ENCODE measurements around the gene SLC4A8.

The SLC4A8 gene

GRCh38 chr12:51533799-51534198 lies 109.2 kb downstream of the SLC4A8 start:
- H3K9me3 ChIP-seq (ENCODE audit: control insufficient read depth in 1 of 2, low read length in 2 of 2), result no peaks in the 10 kb centered on the region
- H3K4me3 ChIP-seq (ENCODE audit: low read depth in 1 of 2, low read length in 2 of 2), result no peak overlapping the region
- no peaks in the 10 kb centered on the region for H3K4me1 ChIP-seq (ENCODE audit: control insufficient read depth in 1 of 2, insufficient read depth in 2 of 2, low read length in 2 of 2)
- H3K27me3 ChIP-seq (ENCODE audit: low read depth, low read length), result no peaks in the 10 kb centered on the region
- H3K36me3 ChIP-seq (ENCODE audit: control insufficient read depth in 1 of 2, insufficient read depth in 2 of 2, low read length in 2 of 2), result no peaks in the 10 kb centered on the region
- H3K27ac ChIP-seq (ENCODE audit: low read length), result no peak overlapping the region

GRCh38 chr12:51534216-51535074 lies 109.8 kb downstream of the SLC4A8 start:
- H3K27ac ChIP-seq (ENCODE audit: low read length), result no peak overlapping the region

GRCh38 chr12:51536159-51536558 lies 111.5 kb downstream of the SLC4A8 start:
- no peak overlapping the region for H3K4me3 ChIP-seq (ENCODE audit: low read depth in 1 of 2, low read length in 2 of 2)
- no peak overlapping the region for H3K27ac ChIP-seq (ENCODE audit: low read length)
- H3K27me3 ChIP-seq (ENCODE audit: low read depth, low read length), result no peaks in the 10 kb centered on the region
- H3K36me3 ChIP-seq (ENCODE audit: control insufficient read depth in 1 of 2, insufficient read depth in 2 of 2, low read length in 2 of 2), result no peaks in the 10 kb centered on the region
- no peaks in the 10 kb centered on the region for H3K4me1 ChIP-seq (ENCODE audit: control insufficient read depth in 1 of 2, insufficient read depth in 2 of 2, low read length in 2 of 2)
- no peaks in the 10 kb centered on the region for H3K9me3 ChIP-seq (ENCODE audit: control insufficient read depth in 1 of 2, low read length in 2 of 2)

More at GRCh38 chr12:51534216-51535074, 109.8 kb downstream of the SLC4A8 start:
- Histone ChIP-seq H3K36me3 (ENCODE audit: control insufficient read depth in 1 of 2, insufficient read depth in 2 of 2, low read length in 2 of 2) (no peaks in the 10 kb centered on the region), H3K4me1 (ENCODE audit: control insufficient read depth in 1 of 2, insufficient read depth in 2 of 2, low read length in 2 of 2) (no peaks in the 10 kb centered on the region), H3K27me3 (ENCODE audit: low read depth, low read length) (no peaks in the 10 kb centered on the region), H3K9me3 (ENCODE audit: control insufficient read depth in 1 of 2, low read length in 2 of 2) (no peaks in the 10 kb centered on the region), H3K4me3 (ENCODE audit: low read depth in 1 of 2, low read length in 2 of 2) (no peak overlapping the region)

GRCh38 chr12:51538149-51538548 lies 113.5 kb downstream of the SLC4A8 start:
- Histone ChIP-seq H3K27ac (ENCODE audit: low read length) (no peak overlapping the region), H3K27me3 (ENCODE audit: low read depth, low read length) (no peaks in the 10 kb centered on the region), H3K4me3 (ENCODE audit: low read depth in 1 of 2, low read length in 2 of 2) (no peak overlapping the region), H3K36me3 (ENCODE audit: control insufficient read depth in 1 of 2, insufficient read depth in 2 of 2, low read length in 2 of 2) (no peaks in the 10 kb centered on the region), H3K9me3 (ENCODE audit: control insufficient read depth in 1 of 2, low read length in 2 of 2) (no peaks in the 10 kb centered on the region), H3K4me1 (ENCODE audit: control insufficient read depth in 1 of 2, insufficient read depth in 2 of 2, low read length in 2 of 2) (no peaks in the 10 kb centered on the region)

DNA sequence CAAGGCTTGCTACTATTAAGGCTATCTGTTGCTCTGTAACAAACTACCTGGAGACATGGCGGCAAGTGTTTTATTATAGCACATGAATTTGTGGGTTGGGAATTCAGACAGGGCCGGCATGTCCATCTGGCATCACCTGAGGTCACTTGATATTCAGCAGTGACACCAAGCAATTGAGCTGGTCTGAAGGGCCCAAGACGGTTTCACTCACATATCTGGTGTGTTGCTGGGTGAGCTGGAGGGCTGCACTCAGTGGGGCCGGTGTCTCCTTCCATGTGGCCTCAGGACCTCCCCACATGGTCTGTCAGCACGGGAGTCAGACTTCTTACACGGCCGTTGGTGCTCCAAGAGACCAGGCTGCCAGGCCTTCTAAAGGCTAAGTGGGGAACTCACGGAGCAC lies 114.0 kb downstream of the SLC4A8 start:
- H3K27me3 ChIP-seq (ENCODE audit: low read depth, low read length), result no peaks in the 10 kb centered on the region
- no peak overlapping the region for H3K27ac ChIP-seq (ENCODE audit: low read length)

GRCh38 chr12:51540996-51541395 lies 116.4 kb downstream of the SLC4A8 start:
- no peaks in the 10 kb centered on the region for H3K36me3 ChIP-seq (ENCODE audit: control insufficient read depth in 1 of 2, insufficient read depth in 2 of 2, low read length in 2 of 2)
- no peaks in the 10 kb centered on the region for H3K9me3 ChIP-seq (ENCODE audit: control insufficient read depth in 1 of 2, low read length in 2 of 2)
- no peaks in the 10 kb centered on the region for H3K4me1 ChIP-seq (ENCODE audit: control insufficient read depth in 1 of 2, insufficient read depth in 2 of 2, low read length in 2 of 2)
- H3K27me3 ChIP-seq (ENCODE audit: low read depth, low read length), result no peaks in the 10 kb centered on the region
- H3K4me3 ChIP-seq (ENCODE audit: low read depth in 1 of 2, low read length in 2 of 2), result no peak overlapping the region
- no peak overlapping the region for H3K27ac ChIP-seq (ENCODE audit: low read length)

More for the DNA sequence above, 114.0 kb downstream of the SLC4A8 start:
- no peaks in the 10 kb centered on the region for H3K4me1 ChIP-seq (ENCODE audit: control insufficient read depth in 1 of 2, insufficient read depth in 2 of 2, low read length in 2 of 2)
- no peaks in the 10 kb centered on the region for H3K9me3 ChIP-seq (ENCODE audit: control insufficient read depth in 1 of 2, low read length in 2 of 2)
- H3K4me3 ChIP-seq (ENCODE audit: low read depth in 1 of 2, low read length in 2 of 2), result no peak overlapping the region
- no peaks in the 10 kb centered on the region for H3K36me3 ChIP-seq (ENCODE audit: control insufficient read depth in 1 of 2, insufficient read depth in 2 of 2, low read length in 2 of 2)

GRCh38 chr12:51546097-51546496 lies 121.5 kb downstream of the SLC4A8 start:
- no peaks in the 10 kb centered on the region for H3K36me3 ChIP-seq (ENCODE audit: control insufficient read depth in 1 of 2, insufficient read depth in 2 of 2, low read length in 2 of 2)

GRCh38 chr12:51547606-51548005 lies 123.0 kb downstream of the SLC4A8 start:
- Histone ChIP-seq H3K9me3 (ENCODE audit: control insufficient read depth in 1 of 2, low read length in 2 of 2) (no peaks in the 10 kb centered on the region), H3K27ac (ENCODE audit: low read length) (no peak overlapping the region), H3K36me3 (ENCODE audit: control insufficient read depth in 1 of 2, insufficient read depth in 2 of 2, low read length in 2 of 2) (no peaks in the 10 kb centered on the region), H3K27me3 (ENCODE audit: low read depth, low read length) (no peaks in the 10 kb centered on the region), H3K4me3 (ENCODE audit: low read depth in 1 of 2, low read length in 2 of 2) (no peak overlapping the region), H3K4me1 (ENCODE audit: control insufficient read depth in 1 of 2, insufficient read depth in 2 of 2, low read length in 2 of 2) (no peaks in the 10 kb centered on the region)

More at GRCh38 chr12:51546097-51546496, 121.5 kb downstream of the SLC4A8 start:
- Histone ChIP-seq H3K27ac (ENCODE audit: low read length) (no peak overlapping the region), H3K4me3 (ENCODE audit: low read depth in 1 of 2, low read length in 2 of 2) (no peak overlapping the region), H3K27me3 (ENCODE audit: low read depth, low read length) (no peaks in the 10 kb centered on the region), H3K4me1 (ENCODE audit: control insufficient read depth in 1 of 2, insufficient read depth in 2 of 2, low read length in 2 of 2) (no peaks in the 10 kb centered on the region), H3K9me3 (ENCODE audit: control insufficient read depth in 1 of 2, low read length in 2 of 2) (no peaks in the 10 kb centered on the region)

GRCh38 chr12:51548241-51548640 lies 123.6 kb downstream of the SLC4A8 start:
- no peaks in the 10 kb centered on the region for H3K36me3 ChIP-seq (ENCODE audit: control insufficient read depth in 1 of 2, insufficient read depth in 2 of 2, low read length in 2 of 2)
- H3K4me3 ChIP-seq (ENCODE audit: low read depth in 1 of 2, low read length in 2 of 2), result no peak overlapping the region
- peaks cover 0 to under 1% of the 10 kb centered on the region in 2 donors for H3K9me3 ChIP-seq (ENCODE audit: control insufficient read depth in 1 of 2, low read length in 2 of 2)
- no peaks in the 10 kb centered on the region for H3K4me1 ChIP-seq (ENCODE audit: control insufficient read depth in 1 of 2, insufficient read depth in 2 of 2, low read length in 2 of 2)
- H3K27me3 ChIP-seq (ENCODE audit: low read depth, low read length), result no peaks in the 10 kb centered on the region
- H3K27ac ChIP-seq (ENCODE audit: low read length), result no peak overlapping the region

GRCh38 chr12:51549637-51550036 lies 125.0 kb downstream of the SLC4A8 start:
- no peak overlapping the region for H3K4me3 ChIP-seq (ENCODE audit: low read depth in 1 of 2, low read length in 2 of 2)
- no peaks in the 10 kb centered on the region for H3K36me3 ChIP-seq (ENCODE audit: control insufficient read depth in 1 of 2, insufficient read depth in 2 of 2, low read length in 2 of 2)
- peaks cover 0 to 9% of the 10 kb centered on the region in 2 donors for H3K9me3 ChIP-seq (ENCODE audit: control insufficient read depth in 1 of 2, low read length in 2 of 2)
- H3K4me1 ChIP-seq (ENCODE audit: control insufficient read depth in 1 of 2, insufficient read depth in 2 of 2, low read length in 2 of 2), result no peaks in the 10 kb centered on the region
- no peak overlapping the region for H3K27ac ChIP-seq (ENCODE audit: low read length)
- no peaks in the 10 kb centered on the region for H3K27me3 ChIP-seq (ENCODE audit: low read depth, low read length)

All from muscle layer of duodenum (tissue), 2 donors.